IgD-negative memory B cell (primary cell): ENCODE data around the gene HAUS7. TPM values are rescaled to one million over a fixed set of nuclear protein-coding genes. Genes with fewer than 3 reads are reported as not detected.

Experiments
- H3K27ac Mint-ChIP-seq, 3 donors: one replicate each; pipeline ENCODE4 v1.8.0; 2020 to 2022; ENCODE audit warnings: mild to moderate bottlenecking in 3 of 3, mixed read lengths in 3 of 3, moderate library complexity in 1 of 3
- H3K27me3 Mint-ChIP-seq: one replicate; pipeline ENCODE4 v1.8.0; 2021; ENCODE audit warnings: mixed read lengths
- H3K36me3 Mint-ChIP-seq: one replicate; pipeline ENCODE4 v1.8.0; 2020; ENCODE audit warnings: mild to moderate bottlenecking, mixed read lengths
- H3K4me1 Mint-ChIP-seq, 3 donors: one replicate each; pipeline ENCODE4 v1.8.0; 2020 to 2022; ENCODE audit warnings: mixed read lengths in 3 of 3, mild to moderate bottlenecking in 1 of 3
- H3K4me3 Mint-ChIP-seq, 4 donors: one replicate each; pipeline ENCODE4 v1.8.0; 2020 to 2022; ENCODE audit warnings: mild to moderate bottlenecking in 4 of 4, mixed read lengths in 4 of 4, moderate library complexity in 3 of 4
- H3K9me3 Mint-ChIP-seq, 3 donors: one replicate each; pipeline ENCODE4 v1.8.0; 2020 to 2021; ENCODE audit warnings: mixed read lengths in 3 of 3, mild to moderate bottlenecking in 1 of 3
- polyA plus RNA-seq: library from polyadenylated mRNA; unstranded; fragments of 300-500 nt; fragmentation: Illumina TruSeq; gene quantifications from one replicate; pipeline ENCODE4 v1.2.3, GENCODE V29; 2021

The HAUS7 gene
- polyA plus RNA-seq, 1 donor from 2014 or later = 27.6 TPM

DNA sequence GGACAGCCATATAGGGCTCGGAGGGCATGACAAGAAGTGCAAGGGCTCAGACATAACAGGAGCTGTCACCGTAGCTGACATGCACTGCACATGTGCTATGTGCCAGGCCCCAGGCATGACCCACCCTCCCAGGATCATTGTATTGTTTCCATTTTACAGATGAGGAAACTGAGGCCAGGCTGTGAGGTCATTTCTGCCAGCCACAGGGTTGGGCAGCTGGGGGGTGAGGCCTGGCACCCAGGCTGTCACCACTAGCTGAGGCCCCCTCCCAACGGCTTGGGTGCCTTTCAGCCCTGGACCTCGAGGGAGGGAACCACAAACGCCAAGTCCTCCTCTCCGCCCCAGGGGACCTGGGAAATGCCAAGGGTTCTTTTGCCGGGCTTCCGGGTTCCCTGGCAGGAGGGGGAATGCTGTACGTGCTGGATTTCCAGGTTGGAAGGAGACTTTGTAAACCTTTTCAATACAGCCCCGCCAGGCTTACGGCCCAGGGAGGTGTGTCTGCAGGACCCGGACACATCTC, 37.2 kb downstream of the HAUS7 start:
- peaks cover 2% of the 10 kb centered on the region for H3K36me3 Mint-ChIP-seq
- H3K4me1 Mint-ChIP-seq = no peaks in the 10 kb centered on the region
- no peak overlapping the region for H3K4me3 Mint-ChIP-seq
- H3K27me3 Mint-ChIP-seq = peaks cover 7% of the 10 kb centered on the region
- H3K27ac Mint-ChIP-seq = no peak overlapping the region
- peaks cover 2 to 6% (median 4%) of the 10 kb centered on the region in 3 donors for H3K9me3 Mint-ChIP-seq

DNA sequence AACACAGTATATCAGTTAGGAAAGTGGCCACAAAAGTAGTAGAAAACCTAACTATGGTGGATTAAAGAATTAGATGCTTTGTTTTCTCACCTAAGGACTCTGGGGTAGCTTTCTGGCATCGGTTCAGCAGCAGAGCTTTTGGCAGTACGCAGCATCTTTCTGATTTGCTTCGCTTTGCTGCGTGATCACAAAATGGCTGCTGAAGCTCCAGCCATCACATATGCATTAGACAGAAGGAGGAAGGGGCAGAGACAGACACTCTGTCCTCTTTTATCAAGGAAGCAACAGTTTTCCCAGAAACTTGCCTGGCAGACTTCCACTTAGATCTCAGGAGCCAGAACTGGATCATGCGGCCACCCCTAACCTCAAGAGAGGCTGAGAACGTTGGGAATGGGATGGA, 39.6 kb downstream of the HAUS7 start:
- peaks cover 6% of the 10 kb centered on the region for H3K27me3 Mint-ChIP-seq
- peak overlapping the region in 1 of 4 donors; percentile 17 for H3K4me3 Mint-ChIP-seq
- peaks cover 2% of the 10 kb centered on the region for H3K36me3 Mint-ChIP-seq
- no peaks in the 10 kb centered on the region for H3K4me1 Mint-ChIP-seq
- H3K9me3 Mint-ChIP-seq = peaks cover 2 to 6% (median 3%) of the 10 kb centered on the region in 3 donors
- no peak overlapping the region for H3K27ac Mint-ChIP-seq

DNA sequence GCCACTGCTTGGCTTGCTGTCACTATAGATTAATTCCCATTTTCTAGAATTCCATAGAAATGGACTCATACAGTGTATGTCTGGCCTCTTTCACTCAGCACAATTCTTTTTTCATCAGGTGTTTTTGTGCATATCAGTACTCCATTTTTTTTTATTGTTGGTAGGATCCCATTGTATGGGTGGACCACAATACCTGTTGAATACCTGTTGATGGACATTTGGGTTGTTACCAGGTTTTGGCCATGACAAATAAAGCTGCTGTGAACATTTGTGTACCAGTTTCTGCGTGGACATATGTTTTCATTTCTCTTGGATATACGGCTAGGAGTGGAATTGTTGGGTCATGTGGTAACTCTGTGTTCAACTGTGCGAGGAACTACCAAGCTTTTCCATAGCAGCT, 44.2 kb downstream of the HAUS7 start:
- H3K27me3 Mint-ChIP-seq = peaks cover 3% of the 10 kb centered on the region
- peaks cover 2% of the 10 kb centered on the region for H3K36me3 Mint-ChIP-seq
- H3K27ac Mint-ChIP-seq = no peak overlapping the region
- no peaks in the 10 kb centered on the region for H3K4me1 Mint-ChIP-seq
- no peak overlapping the region for H3K4me3 Mint-ChIP-seq
- H3K9me3 Mint-ChIP-seq = peaks cover 0 to 6% (median 3%) of the 10 kb centered on the region in 3 donors

DNA sequence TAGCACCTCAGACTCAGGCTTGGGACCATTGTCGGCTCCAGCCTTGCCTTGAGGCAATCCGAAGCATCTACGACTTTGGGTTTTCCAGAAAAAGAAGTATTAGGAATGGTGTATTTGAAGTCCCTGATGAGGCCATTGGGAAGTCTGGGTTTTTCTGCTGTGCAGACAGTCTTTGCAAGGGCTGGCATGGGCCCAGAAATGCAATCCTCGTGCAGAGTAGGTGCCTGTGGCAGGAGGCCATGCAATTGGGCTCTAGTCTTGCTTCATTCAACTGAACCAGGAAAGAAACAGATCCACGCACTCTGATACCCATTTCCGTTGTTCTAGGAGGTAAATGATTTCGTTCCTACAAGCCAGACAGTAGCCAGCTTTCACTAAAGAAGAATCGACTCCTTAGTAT, 46.7 kb downstream of the HAUS7 start:
- Mint-ChIP-seq H3K4me3 (no peak overlapping the region), H3K9me3 (no peaks in the 10 kb centered on the region), H3K36me3 (no peaks in the 10 kb centered on the region), H3K27me3 (no peaks in the 10 kb centered on the region), H3K27ac (no peak overlapping the region), H3K4me1 (no peaks in the 10 kb centered on the region)

DNA sequence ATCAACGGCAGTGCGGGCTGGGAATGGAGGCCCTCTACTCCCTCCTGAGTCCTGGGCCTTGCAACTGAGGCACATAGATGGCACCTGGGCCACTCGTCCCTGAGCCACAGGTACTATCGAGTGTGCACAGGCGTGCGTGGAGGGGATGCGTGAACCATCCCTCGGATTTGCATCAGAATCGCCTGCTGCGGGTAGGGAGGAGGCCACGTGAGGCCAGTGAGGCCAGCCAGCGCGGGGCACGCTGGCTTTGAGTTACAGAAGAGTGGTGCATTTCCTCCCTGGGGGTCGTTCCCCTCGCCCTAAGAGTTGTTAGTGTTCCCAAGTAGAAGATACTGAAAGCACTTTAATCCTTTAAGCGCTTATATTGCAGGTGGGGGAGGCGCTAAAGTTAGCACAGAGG, 48.5 kb downstream of the HAUS7 start:
- H3K27ac Mint-ChIP-seq = no peak overlapping the region
- H3K4me1 Mint-ChIP-seq = no peaks in the 10 kb centered on the region
- H3K36me3 Mint-ChIP-seq = peaks cover 2% of the 10 kb centered on the region
- H3K27me3 Mint-ChIP-seq = peaks cover 1% of the 10 kb centered on the region
- H3K4me3 Mint-ChIP-seq = no peak overlapping the region
- H3K9me3 Mint-ChIP-seq = no peaks in the 10 kb centered on the region

DNA sequence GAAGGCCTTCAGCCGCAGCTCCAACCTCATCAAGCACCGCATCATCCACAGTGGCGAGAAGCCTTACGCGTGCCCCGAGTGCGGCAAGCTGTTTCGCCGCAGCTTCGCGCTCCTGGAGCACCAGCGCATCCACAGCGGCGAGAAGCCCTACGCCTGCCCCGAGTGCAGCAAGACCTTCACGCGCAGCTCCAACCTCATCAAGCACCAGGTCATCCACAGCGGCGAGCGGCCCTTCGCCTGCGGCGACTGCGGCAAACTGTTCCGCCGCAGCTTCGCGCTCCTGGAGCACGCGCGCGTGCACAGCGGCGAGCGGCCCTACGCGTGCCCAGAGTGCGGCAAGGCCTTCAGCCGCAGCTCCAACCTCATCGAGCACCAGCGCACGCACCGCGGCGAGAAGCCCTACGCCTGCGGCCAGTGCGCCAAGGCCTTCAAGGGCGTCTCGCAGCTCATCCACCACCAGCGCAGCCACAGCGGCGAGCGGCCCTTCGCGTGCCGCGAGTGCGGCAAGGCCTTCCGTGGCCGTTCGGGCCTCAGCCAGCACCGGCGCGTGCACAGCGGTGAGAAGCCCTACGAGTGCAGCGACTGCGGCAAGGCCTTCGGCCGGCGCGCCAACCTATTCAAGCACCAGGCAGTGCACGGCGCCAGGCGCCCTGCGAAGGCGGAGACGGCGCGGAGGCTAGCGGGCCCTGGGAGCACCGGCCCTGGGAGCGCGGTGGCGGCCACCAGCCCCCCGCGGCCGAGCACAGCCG, 49.4 kb downstream of the HAUS7 start:
- no peak overlapping the region for H3K4me3 Mint-ChIP-seq
- no peak overlapping the region for H3K27ac Mint-ChIP-seq
- H3K27me3 Mint-ChIP-seq = peaks cover 3% of the 10 kb centered on the region
- H3K4me1 Mint-ChIP-seq = no peaks in the 10 kb centered on the region
- peaks cover 2% of the 10 kb centered on the region for H3K36me3 Mint-ChIP-seq
- no peaks in the 10 kb centered on the region for H3K9me3 Mint-ChIP-seq

DNA sequence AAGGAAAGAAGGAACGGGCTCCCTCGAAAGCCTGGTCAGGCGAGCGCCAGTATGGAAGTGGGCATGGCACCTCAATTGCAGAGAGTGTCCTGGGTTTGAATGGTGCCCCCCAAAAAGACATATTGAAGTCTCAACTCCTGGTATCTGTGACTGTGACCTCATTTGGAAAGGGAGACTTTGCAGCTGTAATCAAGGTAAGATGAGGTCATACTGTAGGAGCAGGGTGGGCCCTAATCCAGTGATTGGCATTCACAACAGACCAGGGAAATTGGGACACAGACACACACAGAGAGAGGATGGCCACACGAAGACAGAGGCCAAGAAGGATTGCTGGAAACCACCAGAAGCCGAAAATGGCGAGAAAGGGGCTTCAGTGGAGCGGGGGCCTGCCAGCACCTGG, 52.7 kb downstream of the HAUS7 start:
- Mint-ChIP-seq H3K4me3 (no peak overlapping the region), H3K9me3 (no peaks in the 10 kb centered on the region), H3K27me3 (peaks cover 3% of the 10 kb centered on the region), H3K4me1 (peaks cover 0 to 2% (median 0%) of the 10 kb centered on the region in 3 donors), H3K27ac (no peak overlapping the region), H3K36me3 (peaks cover 2% of the 10 kb centered on the region)

DNA sequence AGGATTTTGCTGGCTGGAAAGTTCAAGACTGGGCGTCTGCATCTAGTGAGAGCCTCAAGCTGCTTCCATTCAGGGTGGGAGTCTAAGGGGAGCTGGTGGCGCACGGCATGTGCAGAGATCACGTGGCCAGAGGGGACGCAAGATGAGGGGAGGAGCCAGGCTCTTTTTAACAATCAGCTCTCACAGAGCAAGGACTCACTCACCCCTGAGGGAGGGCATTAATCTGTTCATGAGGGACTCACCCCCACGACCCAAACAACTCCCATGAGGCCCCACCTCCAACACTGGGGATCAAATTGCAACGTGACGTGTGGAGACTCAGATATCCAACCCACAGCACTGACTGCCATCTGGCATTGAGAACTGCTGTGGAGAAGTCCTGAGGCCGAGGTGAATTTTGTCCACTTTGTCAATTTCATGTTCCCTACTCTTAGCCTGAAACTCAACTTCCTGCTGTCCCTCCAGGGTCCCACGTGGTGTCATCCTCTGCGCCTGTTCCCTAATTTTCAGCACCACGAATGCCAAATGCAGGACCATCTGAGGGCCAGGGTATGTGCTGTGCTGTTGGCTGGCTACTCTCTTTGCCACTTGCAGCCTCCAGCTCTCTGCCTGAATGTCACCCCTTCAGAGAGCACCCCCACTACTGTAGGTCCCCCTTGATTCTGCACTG, 53.5 kb downstream of the HAUS7 start:
- no peak overlapping the region for H3K4me3 Mint-ChIP-seq
- peaks cover 0 to 7% (median 6%) of the 10 kb centered on the region in 3 donors for H3K4me1 Mint-ChIP-seq
- H3K36me3 Mint-ChIP-seq = peaks cover 2% of the 10 kb centered on the region
- peaks cover 6% of the 10 kb centered on the region for H3K27me3 Mint-ChIP-seq
- H3K9me3 Mint-ChIP-seq = no peaks in the 10 kb centered on the region
- H3K27ac Mint-ChIP-seq = no peak overlapping the region

DNA sequence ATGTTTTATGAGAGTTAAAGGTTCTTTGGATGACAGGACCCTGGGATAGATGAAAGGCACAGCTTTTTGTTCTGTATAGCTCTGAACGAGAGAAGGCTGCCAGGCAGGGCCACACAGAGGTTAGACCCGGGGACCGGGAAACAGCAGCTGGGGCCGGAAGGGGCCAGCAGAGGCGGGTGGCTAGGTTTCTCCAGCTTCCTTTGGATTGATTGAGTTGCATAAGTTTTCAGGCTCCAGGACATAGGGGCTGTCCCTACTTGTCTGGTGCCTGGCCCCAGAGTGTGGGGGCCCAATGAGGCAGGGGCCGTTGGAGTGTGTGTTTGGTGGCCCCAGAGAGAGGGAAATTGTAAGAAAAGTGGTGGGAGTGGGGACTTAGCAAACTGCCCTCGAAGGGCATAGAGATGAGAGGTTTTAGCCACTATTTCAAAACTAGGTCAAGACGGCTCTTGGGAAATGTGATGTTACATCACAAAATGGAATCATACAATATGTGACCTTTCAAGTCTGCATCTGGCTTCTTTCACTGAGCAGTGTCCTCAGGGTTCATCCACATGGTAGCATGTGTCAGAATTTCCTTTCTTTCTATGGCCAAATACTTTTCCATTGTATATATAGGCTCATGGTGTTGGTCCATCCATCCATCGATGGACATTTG, 55.4 kb downstream of the HAUS7 start:
- Mint-ChIP-seq H3K27me3 (peaks cover 6% of the 10 kb centered on the region), H3K36me3 (peaks cover 2% of the 10 kb centered on the region), H3K27ac (no peak overlapping the region), H3K4me3 (peak overlapping the region in 1 of 4 donors; percentile 61), H3K9me3 (no peaks in the 10 kb centered on the region), H3K4me1 (peaks cover 6 to 12% (median 9%) of the 10 kb centered on the region in 3 donors)

DNA sequence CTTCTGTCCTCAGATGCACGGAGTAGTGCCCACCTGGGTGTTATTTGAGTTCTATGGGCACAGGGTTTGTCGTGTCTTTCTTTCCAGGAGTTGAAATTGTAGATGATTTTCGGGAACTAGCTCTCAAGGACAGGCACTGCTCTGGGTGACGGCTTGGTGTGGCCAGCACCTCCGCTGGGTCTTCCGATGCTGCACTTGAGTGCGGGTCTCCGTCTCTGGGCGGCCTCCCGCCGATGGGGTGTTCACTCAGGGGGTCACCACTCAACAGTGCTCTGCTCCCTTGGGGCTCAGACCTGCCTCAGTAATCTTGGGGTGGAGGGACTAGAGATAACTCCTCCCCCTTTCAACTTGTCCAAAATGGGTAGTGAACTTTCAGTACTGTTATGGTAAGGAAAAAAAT, 56.6 kb downstream of the HAUS7 start:
- H3K4me1 Mint-ChIP-seq = peaks cover 6 to 12% (median 9%) of the 10 kb centered on the region in 3 donors
- H3K4me3 Mint-ChIP-seq = peak overlapping the region in 1 of 4 donors; percentile 31

DNA sequence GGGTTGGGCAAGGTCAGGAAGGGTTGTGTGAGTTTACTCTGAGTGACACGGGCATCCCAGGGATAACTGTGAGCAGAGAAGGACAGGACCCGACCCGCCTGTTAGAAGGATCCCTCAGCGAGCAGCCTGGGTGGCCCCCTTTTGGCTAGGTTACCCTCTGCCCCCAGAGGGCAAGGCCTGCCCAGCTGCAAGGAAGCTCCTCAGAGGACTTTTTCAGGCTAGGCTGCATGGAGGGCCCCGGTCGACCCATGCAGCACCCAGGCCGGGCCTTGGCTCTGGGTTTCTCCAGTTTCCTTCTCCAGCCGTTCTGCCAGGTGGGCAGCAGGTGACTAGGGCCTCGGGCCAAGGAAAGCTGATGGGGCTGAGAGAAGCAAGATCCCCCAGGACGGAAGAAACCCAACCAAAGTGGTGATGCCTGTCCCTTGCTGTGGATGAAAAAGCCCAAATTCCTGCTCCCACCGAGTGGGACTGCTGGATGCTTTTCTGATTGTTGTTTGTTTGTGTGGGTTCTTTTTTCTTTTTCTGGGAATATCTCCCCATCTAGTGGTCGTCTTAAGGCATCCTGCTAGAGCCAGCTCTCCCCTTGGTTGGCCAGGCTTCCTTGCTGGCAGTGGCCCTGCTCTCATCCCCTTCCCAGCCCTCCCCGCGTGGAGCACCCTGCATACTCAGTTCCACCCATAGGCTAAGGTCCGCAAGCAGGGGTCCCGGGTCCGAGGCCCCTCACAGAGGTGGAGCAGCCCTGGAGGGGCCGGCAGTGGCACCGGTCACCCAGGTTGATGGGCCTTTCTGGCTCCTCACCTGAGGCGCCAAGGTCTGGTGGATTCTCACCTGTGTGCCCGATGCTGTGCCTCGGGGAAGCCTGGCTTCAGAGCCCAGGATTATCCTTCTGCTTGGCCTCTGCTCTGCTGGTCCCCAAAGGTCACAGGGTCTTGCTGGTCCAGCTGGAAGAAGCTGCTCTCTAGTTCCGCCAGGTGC, 57.3 kb downstream of the HAUS7 start:
- H3K4me1 Mint-ChIP-seq = peaks cover 6 to 12% (median 9%) of the 10 kb centered on the region in 3 donors
- H3K27ac Mint-ChIP-seq = no peak overlapping the region
- H3K9me3 Mint-ChIP-seq = no peaks in the 10 kb centered on the region
- H3K36me3 Mint-ChIP-seq = peaks cover 2% of the 10 kb centered on the region
- H3K4me3 Mint-ChIP-seq = peak overlapping the region in 2 of 4 donors; percentile 77 to 89
- H3K27me3 Mint-ChIP-seq = peaks cover 5% of the 10 kb centered on the region

More for the DNA sequence above, 56.6 kb downstream of the HAUS7 start:
- Mint-ChIP-seq H3K9me3 (no peaks in the 10 kb centered on the region), H3K27ac (no peak overlapping the region), H3K36me3 (peaks cover 2% of the 10 kb centered on the region), H3K27me3 (peaks cover 6% of the 10 kb centered on the region)

DNA sequence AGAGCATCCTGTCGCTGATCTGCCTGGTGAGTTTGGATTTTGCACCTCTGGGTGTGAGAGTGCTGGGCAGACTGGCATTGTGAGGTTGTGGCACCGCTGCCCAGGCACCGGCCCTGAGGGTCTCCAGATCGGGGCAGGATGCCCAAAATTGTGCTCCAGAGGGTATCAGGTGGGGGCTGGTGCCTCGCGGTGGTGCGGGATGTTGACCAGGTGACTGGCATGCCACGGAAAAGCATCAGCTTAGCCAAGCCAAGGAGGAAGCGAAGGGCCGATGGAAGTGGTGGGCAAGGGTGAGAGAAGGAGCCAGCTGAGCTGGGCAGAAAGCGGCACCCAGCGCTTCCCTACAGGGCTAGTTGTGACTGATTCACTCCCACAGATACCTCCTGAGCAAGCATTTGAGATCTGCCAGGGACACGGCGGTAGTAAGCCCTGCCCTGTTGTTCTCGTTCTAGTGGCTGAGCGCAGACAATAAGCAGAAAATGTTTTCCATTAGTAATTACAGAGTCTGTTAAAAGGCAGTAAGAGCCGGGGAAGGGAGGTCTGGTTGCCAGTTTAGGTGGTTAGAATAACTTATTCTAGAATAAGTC, 58.3 kb downstream of the HAUS7 start:
- Mint-ChIP-seq H3K4me3 (peak overlapping the region; percentile 71 to 89 (median 80)), H3K4me1 (peaks cover 6 to 12% (median 9%) of the 10 kb centered on the region in 3 donors), H3K27ac (peak overlapping the region in 1 of 3 donors; percentile 82), H3K9me3 (no peaks in the 10 kb centered on the region), H3K36me3 (no peaks in the 10 kb centered on the region), H3K27me3 (peaks cover 5% of the 10 kb centered on the region)

DNA sequence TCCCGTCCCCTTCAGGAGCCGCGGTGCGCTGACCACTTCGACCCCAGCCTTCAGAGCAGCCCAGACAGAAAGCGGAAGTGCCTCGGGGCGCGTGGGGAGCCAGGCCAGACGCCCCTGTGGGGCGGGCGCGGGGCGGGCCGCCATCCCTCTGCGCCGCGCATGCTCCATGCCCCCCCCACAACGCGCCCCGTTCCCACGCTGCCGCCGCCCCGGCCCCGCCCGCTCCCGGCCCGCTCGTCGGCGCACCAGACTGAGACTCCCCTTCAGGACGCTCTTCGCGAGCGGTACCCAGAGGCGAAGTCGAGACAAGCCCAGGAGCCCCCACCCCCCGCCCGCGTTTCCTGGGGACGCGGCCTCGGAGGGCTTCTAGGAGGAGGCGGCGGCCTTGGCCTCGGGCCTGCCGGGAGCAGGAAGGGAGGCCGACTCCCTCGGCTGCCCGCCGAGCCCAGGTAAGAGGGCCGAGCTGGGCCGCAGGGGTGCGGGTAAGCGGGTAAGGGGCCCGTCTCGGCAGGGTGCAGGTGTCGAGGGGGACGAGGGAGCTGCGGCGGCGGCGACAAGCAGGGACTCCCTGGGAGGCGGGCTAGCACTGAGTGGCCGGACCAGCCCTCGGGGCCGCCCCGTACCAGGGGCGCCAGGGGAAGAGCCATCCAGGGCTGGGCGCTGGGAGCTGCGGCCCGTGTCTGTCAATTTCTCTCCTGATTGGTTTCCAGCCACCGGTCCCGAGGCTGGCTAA, 59.0 kb downstream of the HAUS7 start, which contains the start of gene ZFP92:
Gene ZFP92, plus strand, starts transcription at position 218 of the 733 bp plus-strand sequence. CDS start 6,851 bp downstream, outside the sequence.
- Mint-ChIP-seq H3K4me3 (peak within 1 kb of the TSS; percentile 71 to 89 (median 82)), H3K27ac (peak within 1 kb of the TSS in 1 of 3 donors; percentile 83), H3K27me3 (peaks cover 3% of the 10 kb centered on the region)

More for the DNA sequence above, 59.0 kb downstream of the HAUS7 start, which contains the start of gene ZFP92:
- Mint-ChIP-seq H3K36me3 (no peaks in the 10 kb centered on the region), H3K4me1 (peaks cover 7 to 12% (median 9%) of the 10 kb centered on the region in 3 donors), H3K9me3 (no peaks in the 10 kb centered on the region)
